Measurements from ENCODE around the gene EEF1B2.
"Not testable (repeated sequence)": the region's sequence is repeated elsewhere in the genome, so short reads cannot be mapped to it uniquely, and the experiment has no call there.

The EEF1B2 gene

DNA sequence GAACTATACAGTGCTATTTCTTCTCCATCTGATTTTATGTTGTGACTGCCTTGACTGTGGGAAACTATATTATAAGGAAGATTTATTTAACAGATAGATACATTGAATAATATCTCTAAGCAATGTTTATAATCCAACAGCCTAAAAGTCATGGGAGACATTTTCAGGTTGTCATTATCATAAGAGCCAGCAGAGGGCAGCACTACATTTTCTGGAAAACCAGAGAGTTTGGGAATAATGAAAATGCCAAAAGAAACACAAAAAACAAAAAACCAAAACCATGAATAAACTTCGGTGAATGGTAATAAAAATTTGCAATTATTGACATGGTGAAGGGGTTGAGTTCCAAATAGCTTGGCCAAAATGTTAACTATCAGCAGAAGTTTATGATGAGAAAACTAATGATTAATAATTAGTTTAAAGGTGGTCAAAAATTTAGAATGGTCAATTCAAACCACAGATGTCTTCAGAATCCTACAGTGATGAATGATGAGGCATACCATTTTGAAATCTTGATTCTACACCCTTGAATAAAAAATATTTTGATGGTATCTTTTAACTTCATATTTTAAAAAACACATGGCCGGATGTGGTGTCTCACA lies 4.7 kb downstream of the EEF1B2 start:
- peak; percentile 53 for DNase-seq (ENCODE audit: low spot score)

DNA sequence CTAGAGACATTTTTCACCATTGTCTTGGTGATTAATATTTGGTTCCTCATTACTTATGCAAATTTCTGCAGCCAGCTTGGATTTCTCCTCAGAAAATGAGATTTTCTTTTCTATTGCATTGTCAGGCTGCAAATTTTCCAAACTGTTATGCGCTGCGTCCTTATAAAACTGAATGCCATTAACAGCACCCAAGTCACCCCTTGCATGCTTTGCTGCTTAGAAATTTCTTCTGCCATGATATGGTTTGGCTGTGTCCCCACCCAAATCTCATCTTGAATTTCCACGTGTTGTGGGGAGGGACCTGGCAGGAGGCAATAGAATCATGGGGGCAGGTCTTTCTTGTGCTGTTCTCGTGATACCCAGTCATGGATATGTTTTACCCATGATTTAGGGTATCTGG lies 8.5 kb downstream of the EEF1B2 start:
- not testable (repeated sequence) for DNase-seq (ENCODE audit: low spot score)

DNA sequence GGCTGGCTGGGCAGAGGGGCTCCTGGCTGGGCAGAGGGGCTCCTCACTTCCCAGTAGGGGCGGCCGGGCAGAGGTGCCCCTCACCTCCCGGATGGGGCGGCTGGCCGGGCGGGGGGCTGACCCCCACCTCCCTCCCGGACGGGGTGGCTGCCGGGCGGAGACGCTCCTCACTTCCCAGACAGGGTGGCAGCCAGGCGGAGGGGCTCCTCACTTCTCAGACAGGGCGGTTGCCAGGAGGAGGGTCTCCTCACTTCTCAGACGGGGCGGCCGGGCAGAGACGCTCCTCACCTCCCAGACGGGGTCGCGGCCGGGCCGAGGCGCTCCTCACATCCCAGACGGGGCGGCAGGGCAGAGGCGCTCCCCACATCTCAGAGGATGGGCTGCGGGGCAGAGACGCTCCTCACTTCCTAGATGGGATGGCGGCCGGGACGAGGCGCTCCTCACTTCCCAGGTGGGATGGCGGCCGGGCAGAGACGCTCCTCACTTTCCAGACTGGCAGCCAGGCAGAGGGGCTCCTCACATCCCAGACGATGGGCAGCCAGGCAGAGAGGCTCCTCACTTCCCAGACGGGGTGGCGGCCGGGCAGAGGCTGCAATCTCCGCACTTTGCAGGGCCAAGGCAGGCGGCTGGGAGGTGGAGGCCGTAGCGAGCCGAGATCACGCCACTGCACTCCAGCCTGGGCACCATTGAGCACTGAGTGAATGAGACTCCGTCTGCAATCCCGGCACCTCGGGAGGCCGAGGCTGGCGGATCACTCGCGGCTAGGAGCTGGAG lies 12.1 kb downstream of the EEF1B2 start:
- DNase-seq (ENCODE audit: low spot score), result not testable (repeated sequence)

DNA sequence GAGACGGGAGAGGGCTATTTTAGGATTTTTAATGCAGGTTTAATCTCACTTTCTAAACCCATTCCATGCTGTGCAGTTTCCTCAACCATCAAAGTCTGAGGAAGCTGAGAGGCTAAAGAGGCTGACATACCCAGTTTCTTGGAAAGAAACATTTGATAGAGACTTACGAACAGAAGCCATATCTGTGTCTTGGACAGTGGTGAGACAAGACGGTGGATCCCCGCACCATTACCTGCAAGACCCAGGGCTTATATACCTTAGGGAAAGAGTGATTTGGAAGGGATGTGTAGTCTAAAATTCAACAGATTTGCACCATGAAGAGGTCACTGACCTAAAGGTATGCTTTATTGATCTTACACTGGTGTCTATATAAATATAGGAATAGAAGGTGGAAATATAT lies 13.5 kb downstream of the EEF1B2 start:
- no peak for DNase-seq (ENCODE audit: low spot score)

DNA sequence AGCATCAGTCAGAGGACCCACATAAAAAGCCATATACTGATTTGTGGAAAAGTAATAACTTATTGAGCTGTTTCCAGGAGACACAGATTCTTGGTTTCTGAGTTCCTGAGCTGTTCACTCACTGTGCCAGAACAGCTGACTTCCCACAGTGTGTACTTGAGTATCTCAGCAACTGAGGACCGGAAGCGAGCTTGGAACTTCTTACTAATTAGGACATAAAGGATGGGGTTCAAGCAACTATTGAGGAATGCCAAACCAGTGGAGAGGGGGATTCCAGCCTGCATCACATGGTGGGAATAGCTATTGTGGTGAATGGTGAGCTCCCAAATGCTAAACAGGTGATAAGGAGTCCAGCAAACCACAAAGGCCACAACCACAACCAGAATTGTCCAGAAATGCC lies 16.4 kb downstream of the EEF1B2 start:
- DNase-seq (ENCODE audit: low spot score), result no peak

DNA sequence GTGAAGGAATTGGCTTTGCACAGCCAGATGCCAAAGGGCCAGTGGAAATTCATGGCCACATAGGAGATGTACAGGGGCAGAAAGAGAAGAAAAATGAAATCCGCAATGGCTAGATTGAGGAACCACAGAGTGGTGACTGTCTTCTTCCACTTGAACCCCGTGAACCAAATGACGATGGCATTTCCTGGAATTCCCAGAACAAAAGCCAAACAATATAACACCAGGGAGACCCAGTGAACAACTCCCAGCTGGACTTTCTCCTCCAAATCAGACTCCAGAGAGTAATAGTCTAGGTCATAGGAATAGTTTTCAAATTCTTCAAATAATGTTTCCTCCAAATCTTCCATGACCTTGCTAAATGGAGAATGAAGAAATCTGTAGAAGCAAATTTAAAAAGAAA lies 17.2 kb downstream of the EEF1B2 start:
- DNase-seq (ENCODE audit: low spot score), result no peak

DNA sequence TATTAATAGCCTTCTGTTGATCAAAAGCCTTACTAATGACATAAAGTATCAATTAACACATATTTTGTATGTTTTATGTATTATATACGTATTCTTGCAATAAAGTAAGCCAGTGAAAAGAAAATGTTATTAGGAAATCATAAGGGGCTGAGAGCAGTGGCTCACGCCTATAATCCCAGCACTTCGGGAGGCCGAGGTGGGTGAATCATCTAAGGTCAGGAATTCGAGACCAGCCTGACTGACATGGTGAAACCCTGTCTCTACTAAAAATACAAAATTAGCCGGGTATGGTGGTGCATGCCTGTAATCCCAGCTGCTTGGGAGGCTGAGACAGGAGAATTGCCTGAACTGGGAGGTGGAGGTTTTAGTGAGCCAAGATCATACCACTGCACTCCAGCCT lies 21.8 kb downstream of the EEF1B2 start:
- not testable (repeated sequence) for DNase-seq (ENCODE audit: low spot score)

DNA sequence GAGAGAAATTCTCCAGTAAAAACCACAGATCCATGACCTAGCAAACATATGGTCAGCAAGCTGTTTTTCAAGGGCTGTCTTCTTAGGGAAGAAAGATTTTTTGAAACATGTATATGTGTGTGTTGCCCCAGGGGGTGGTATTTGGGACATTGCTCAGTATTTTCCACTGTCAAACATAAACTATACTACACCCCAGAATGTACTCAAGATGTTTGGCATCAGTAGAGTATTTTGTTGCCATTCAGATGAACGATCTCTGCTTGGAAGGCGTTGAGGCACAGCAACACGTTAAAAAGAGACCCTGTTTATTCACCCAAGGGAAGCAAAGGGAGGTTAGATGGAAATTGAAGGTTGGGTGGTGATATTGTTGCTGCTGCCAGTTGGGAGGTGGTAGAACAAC lies 30.0 kb downstream of the EEF1B2 start:
- DNase-seq (ENCODE audit: low spot score), result no peak

DNA sequence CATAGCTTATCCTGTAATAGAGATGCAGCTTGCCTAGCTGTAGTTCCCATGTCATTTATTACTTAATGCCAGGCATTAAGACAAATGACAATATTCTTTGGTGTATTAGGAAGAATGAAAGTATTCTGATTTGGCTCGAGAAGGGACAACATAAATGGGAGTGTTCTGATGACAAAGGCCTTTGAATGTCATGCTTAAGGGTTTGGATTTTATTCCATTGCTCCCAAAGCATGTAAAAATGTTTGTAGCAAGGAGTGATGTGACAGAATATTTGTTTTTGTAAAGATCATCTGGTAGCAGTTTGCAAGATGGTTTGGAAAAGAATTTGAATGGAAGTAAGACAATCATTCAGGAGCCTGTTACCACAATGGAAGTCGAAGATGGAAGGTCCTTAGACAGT lies 30.4 kb downstream of the EEF1B2 start:
- no peak for DNase-seq (ENCODE audit: low spot score)

DNA sequence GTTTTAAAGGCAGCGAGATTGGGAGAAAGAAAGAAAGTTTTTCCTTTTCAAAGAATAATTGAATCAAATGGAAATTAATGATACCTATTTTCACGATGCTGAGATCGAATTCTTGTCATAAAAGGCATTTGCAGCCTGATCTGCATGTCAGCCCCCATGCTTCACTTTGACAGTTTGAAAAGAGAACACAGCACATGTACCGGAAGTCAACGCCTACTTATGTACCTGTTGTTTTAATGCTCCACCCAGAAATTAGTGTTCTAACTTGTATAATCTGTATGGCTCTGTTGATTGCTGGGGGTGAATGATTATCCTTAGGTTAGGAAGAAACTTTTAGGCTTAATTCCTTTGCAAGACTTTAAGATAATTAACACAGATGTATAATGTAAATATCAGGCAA lies 31.0 kb downstream of the EEF1B2 start:
- DNase-seq (ENCODE audit: low spot score), result no peak

DNA sequence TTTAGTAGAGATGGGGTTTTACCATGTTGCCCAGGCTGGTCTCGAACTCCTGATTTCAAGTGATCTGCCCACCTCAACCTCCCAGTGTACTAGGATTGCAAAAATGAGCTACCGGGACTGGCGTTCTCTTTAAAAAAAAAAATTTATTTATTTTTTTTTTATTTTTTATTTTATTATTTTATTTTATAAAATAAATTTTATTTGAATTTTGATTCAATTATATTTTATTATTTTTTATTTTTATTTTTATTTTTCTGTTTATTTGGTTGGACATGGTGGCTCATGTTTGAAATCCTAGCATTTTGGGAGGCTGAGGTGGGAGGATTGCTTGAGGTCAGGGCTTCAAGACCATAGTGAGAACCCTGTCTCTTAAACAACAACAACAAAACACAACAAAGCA lies 32.5 kb downstream of the EEF1B2 start:
- no peak for DNase-seq (ENCODE audit: low spot score)

DNA sequence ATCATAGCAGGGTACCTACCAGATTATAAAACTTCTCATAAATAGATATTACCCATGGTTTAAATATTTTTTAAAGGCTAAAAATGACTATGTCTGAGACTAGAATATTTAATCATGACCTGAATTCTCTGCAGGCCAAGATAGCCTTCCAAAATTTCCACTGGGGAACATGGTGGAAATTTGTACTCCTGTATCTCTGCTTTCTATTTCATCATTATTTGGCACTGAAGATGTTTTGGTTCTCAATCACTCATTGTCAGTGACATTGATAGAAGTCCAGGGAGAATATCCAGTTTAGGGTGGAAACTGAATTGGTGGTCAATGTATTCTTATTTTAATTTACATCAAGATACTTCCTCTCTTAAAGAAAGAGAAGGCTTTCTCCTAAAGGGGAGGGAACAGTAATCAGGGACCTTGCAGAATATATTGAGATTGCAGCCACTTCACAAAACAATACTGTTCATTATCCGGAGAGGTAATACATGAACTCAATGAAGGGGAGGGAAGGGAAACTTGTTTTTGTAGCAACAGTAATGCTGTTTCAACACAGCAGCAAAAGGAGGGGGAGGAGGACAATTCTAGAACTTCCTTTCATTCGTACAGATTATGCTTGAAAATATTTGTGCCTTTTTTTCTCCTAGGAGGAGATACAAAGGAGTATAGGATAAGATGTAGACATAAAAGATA lies 34.1 kb downstream of the EEF1B2 start:
- no peak for DNase-seq (ENCODE audit: low spot score)

DNA sequence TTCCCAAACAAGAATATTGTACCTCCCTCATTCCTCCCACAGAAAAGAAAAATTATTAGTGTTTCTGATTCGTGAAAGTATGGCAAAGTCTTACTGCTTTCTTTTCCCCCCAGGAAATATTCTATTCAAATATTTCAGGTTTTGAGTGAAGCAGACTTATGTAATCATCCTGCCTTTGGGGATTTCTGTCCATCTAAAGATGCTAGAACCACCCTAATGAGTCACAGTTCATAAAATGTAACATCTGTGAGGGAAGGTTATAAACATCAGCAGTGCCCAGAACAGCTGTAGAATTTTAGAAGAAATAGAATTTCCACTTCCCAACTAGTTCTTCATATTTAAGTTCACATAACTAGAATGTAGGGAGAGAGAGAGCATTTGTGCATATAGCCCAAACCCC lies 39.0 kb downstream of the EEF1B2 start:
- peak; percentile 31 for DNase-seq (ENCODE audit: low spot score)

DNA sequence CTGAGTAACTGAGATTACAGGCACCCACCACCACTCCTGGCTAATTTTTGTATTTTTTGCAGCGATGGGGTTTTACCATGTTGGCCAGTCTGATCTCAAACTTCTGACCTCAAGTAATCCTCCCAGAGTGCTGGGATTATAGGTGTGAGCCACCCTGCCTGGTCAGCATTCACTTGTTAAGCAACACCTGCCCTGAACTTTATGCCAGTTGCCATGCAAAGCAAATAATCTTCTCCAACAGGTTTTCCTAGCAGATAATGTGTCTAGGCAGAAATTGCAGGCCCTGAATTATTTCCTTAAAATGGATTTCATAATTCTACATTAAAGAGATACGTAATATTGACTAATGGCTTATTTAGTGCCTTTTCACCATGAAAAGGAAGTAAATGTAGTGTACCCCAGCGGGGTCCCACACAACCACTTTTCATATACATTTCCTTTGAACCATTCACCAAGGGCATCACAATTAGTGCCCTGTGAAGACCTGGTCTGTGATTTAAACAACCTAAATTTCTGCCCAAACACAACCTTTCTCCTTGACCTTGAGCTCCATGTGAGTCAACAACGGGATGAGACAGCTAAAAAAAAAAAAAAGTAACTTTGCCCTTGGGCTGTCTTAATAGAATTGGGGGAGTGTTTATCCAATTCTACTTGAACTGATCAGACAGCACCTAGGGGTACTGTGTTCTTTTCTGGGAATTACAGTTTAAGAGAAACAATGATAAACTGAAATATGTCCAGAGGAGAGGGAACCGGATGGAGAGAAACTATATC lies 41.6 kb downstream of the EEF1B2 start:
- DNase-seq (ENCODE audit: low spot score), result no peak

DNA sequence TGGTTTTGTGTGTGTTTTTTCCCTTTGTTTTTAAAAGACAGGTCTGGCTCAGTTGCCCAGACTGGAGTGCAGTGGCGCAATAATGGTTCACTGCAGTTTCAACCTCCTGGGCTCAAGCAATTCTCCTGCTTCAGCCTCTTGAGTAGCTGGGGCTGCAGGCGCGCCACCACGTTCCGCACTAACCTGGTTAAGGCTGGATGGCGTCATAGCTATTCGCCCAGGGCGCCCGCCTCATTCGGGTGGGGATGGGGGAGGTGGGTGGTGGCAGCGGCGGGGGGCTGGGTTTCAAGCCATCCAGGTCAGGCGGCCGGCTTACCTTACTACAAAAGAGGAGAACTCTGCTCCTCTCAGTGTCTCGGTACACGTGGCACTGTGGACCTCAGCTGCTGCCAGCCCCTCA lies 42.8 kb downstream of the EEF1B2 start:
- no peak for DNase-seq (ENCODE audit: low spot score)

DNA sequence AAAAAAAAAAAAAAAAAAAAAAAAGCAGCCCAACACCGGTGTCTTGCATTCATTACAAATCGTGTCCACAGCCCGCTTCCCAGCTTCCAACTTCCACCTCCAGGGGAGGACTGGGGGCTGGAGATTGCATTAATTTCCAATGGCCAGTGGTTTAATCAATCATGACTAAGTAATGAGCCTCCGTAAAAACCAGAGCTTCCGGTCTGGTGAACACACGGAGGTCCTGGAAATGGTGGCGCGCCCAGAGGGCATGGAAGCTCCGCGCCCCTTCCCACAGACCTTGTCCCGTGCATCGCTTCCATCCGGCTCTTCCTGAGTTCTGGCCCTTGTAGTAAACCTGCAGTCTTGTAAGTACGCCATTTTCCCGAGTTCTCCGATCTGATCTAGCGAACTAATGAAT lies 43.6 kb downstream of the EEF1B2 start:
- no peak for DNase-seq (ENCODE audit: low spot score)

DNA sequence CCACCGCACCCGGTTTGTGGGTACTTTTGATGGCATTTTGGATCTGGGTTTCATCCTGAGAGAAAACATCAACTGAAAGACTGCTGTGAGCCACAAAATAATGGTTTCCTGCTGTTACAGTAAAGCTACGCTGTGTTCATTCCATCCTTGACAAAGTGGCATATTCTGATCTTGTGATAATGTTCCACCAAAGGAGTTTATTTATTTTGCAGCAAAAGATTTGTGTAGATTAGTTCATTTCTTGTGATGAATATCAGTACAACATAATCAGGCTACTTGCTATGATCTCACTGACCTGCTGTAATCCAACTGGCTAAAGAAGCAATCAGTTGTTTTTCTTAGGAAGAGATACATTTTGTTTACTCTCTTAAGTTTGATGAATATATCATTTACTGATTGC lies 45.0 kb downstream of the EEF1B2 start:
- DNase-seq (ENCODE audit: low spot score), result no peak

DNA sequence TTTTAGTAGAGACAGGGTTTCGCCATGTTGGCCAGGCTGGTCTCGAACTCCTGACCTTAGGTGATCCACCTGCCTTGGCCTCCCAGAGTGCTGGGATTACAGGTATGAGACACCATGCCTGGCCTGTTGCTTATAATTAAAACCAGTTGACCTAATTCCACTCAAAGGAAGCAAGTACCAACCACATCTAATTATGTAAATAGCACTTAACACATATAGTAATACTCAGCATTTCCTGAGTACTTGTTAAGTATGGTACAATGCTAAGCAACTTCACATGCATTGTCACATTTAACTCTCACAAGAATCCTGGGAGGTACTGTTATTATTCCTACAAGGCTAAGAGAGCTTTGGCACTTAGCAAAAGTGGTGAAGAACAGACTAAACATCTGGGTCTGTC lies 47.6 kb downstream of the EEF1B2 start:
- not testable (repeated sequence) for DNase-seq (ENCODE audit: low spot score)

DNA sequence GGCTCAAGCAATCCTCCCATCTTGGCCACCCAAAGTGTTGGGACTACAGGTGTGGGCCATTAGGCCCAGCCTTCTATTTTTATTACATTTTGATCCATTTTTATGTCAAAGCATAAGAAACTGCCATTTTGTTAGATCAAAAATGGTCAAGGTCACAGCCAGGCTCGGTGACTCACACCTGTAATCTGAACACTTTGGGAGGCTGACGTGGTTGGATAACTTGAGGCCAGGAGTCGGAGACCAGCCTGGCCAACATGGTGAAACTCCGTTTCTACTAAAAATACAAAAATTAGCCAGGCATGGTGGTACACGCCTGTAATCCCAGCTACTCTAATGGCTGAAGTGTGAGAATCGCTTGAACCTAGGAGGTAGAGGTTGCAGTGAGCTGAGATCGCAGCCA lies 49.2 kb downstream of the EEF1B2 start:
- DNase-seq (ENCODE audit: low spot score), result no peak

DNA sequence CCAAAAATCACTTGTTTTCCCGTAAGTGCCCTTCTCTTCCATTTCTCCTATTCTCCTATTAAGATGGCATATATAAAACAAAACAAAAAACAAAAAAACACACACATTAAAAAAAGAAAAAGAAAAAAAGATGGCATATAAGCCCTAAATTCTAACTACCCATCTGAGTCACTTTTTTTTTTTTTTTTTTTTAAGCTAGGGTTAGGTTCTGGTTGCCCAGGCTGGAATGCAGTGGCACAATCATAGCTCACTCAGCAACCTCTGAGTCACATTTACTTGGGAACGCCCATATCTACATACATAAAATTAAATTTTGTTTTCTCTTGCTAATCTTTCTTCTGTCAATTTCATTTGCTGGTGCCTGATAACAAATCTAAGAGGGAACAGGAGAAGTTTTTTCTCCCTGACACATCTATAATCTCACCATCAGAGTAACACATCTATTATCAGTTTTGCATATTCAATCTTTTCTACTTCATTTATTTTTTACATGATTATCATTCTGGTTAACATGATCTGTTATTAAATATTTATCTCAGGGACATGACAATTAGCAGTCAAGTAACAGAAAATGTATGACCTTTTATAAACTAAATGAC lies 52.1 kb downstream of the EEF1B2 start:
- peak; percentile 38 for DNase-seq (ENCODE audit: low spot score)
